RWPE2 (cell line): ENCODE measurements around the gene PRR30.

ENCODE experiments used
- ATAC-seq: fragments of 200-7000 bp; cut with Tn5 transposase; 3 replicates; pipeline ENCODE4 v1.9.1; 2021; ENCODE audit warnings: low read depth
- DNase-seq: peaks from one replicate; pipeline ENCODE4 v3.0.0-alpha.2; 2020; ENCODE audit warnings: low spot score
- H3K27ac ChIP-seq: fragments of 450-650 bp; 2 replicates; pipeline ENCODE4 v1.5.1; 2017; ENCODE audit warnings: mild to moderate bottlenecking; ENCODE audit not compliant: poor library complexity, severe bottlenecking
- H3K27me3 ChIP-seq: fragments of 250-450 bp; sonication (Bioruptor Pico); 2 replicates; pipeline ENCODE4 v1.5.1; 2021; ENCODE audit warnings: mild to moderate bottlenecking, moderate library complexity; ENCODE audit not compliant: insufficient read depth, poor library complexity, severe bottlenecking
- H3K36me3 ChIP-seq: fragments of 250-450 bp; sonication (Bioruptor Pico); 2 replicates; pipeline ENCODE4 v1.5.1; 2020; ENCODE audit warnings: low read depth, mild to moderate bottlenecking, moderate library complexity
- H3K4me1 ChIP-seq: fragments of 250-450 bp; sonication (Bioruptor Pico); 2 replicates; pipeline ENCODE4 v1.5.1; 2021; ENCODE audit warnings: mild to moderate bottlenecking, moderate library complexity; ENCODE audit not compliant: insufficient read depth, poor library complexity, severe bottlenecking
- H3K4me3 ChIP-seq: fragments of 250-450 bp; sonication (Bioruptor Pico); 2 replicates; pipeline ENCODE4 v1.5.1; 2021; ENCODE audit warnings: mild to moderate bottlenecking, moderate library complexity; ENCODE audit not compliant: severe bottlenecking
- H3K9me3 ChIP-seq: fragments of 250-450 bp; sonication (Bioruptor Pico); 2 replicates; pipeline ENCODE4 v1.5.1; 2021; ENCODE audit warnings: mild to moderate bottlenecking, moderate library complexity; ENCODE audit not compliant: severe bottlenecking
- CTCF ChIP-seq: fragments of 450-650 bp; IDR thresholded peaks from one replicate; pipeline ENCODE4 v1.5.1; 2017; ENCODE audit warnings: mild to moderate bottlenecking, moderate library complexity; ENCODE audit not compliant: poor library complexity, severe bottlenecking

PRR30 gene

DNA sequence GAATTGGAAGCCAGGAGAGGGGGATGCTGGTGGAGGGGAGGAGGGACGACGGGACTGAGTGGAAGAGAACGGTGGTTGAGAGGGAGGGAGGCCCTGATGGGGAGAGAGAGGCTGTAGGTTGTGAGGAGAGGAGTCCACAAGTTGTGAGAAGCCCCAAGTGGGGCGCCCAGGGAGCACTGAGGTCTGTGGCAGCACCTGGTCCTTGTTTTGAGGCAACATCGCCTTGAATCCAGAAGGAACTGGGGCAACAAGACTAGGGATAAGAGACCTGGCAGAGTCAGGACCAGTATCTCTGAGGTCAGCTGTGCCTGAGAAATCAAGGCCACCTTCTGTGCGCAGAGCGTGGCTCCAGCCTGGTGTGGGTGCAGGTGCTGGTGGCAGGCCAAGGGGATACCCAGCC lies 1.1 kb downstream of the PRR30 start:
- DNase-seq, result no peak
- Histone ChIP-seq H3K27me3 (no peaks in the 10 kb centered on the region), H3K4me3 (no peak overlapping the region), H3K36me3 (peaks cover 4% of the 10 kb centered on the region), H3K9me3 (no peaks in the 10 kb centered on the region), H3K27ac (no peak overlapping the region), H3K4me1 (peaks cover 5% of the 10 kb centered on the region)
- TF ChIP-seq CTCF, result no peak
- no peak for ATAC-seq

- Histone ChIP-seq H3K27ac (no peak overlapping the region), H3K4me1 (peaks cover 6% of the 10 kb centered on the region), H3K36me3 (peaks cover 10% of the 10 kb centered on the region), H3K27me3 (no peaks in the 10 kb centered on the region), H3K4me3 (no peak overlapping the region), H3K9me3 (no peaks in the 10 kb centered on the region)
- DNase-seq (no peak), ATAC-seq (no peak)
- no peak for TF ChIP-seq CTCF
Observed at GRCh38 chr2:27137322-27137935, 1.8 kb downstream of the PRR30 start.

DNA sequence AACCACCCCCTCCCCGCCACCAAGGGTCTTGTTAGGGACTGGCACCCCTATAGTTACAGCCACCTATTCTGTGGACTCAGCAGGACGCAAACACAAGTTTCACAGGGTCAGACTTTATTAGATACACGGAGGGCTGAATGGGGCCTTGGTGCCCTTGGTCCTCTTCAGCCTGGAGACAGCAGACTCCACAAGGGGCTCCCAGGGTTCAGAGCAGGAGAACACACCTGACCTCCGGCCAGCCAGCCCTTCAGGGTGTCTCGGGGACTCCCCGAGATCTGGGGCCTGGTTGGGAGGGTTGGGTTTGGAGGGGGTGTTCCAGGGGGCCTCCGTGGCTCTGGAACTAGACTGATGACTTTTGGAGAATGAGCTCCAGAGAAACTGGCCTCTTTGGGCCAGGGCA lies 2.5 kb downstream of the PRR30 start:
- H3K4me3 ChIP-seq, result no peak overlapping the region
- no peak for TF ChIP-seq CTCF
- no peak overlapping the region for H3K27ac ChIP-seq
- ATAC-seq (no peak), DNase-seq (no peak)
- H3K36me3 ChIP-seq, result peaks cover 17% of the 10 kb centered on the region
- H3K4me1 ChIP-seq, result peaks cover 6% of the 10 kb centered on the region
- no peaks in the 10 kb centered on the region for H3K27me3 ChIP-seq
- H3K9me3 ChIP-seq, result no peaks in the 10 kb centered on the region

DNA sequence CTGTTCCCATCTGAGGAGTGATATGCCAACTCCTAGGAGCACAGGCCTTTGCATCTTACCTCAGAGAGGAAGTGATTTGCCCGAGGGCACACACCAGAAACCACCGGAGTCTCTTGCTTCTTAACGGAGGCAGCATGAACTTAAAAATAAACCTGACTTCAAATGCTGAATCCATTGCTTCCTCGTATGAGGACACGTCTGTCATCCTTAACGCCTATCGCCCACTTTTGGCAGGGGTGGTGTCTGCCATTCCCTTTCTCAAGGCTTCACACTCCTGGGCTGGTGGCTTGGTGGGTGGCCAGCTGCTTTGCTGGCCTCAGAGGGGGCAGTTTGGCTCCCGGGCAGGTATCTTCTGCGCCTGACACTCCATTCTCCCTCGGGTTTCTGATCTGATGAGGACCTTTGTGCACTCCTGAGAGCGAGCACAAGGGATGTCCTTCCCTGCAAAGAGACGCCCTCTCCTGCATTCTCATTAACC lies 3.7 kb downstream of the PRR30 start:
- Histone ChIP-seq H3K4me3 (no peak overlapping the region), H3K27ac (no peak overlapping the region), H3K36me3 (peaks cover 27% of the 10 kb centered on the region), H3K4me1 (peaks cover 6% of the 10 kb centered on the region), H3K27me3 (no peaks in the 10 kb centered on the region), H3K9me3 (no peaks in the 10 kb centered on the region)
- DNase-seq (no peak), ATAC-seq (no peak)
- TF ChIP-seq CTCF, result no peak

DNA sequence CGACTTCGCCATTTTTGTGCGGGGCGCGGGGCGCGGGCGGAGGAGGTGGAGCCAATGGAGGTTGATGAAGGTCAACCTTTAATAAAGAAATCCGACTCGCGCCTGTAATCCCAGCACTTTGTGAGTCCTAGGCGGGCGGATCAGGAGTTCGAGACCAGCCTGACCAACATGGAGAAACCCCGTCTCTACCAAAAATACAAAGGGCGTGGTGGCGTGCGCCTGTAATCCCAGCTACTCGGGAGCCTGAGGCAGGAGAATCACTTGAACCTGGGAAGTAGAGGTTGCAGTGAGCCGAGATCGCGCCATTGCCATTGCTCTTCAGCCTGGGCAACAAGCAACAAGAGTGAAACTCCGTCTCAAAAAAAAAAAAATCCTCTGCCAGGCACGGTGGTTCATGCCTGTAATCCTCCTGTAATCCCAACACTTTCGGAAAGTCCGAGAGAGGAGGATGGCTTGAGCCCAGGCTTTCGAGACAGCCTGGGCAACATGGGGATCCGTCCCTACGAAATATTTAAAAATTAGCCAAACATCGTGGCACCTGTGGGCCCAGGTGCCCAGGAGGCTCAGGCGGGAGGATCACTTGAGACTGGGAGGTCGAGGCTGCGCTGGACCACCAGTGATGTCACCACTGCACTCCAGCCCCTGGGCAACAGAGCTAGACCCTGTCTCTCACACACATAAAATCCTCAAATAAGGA lies 4.3 kb downstream of the PRR30 start:
- H3K4me1 ChIP-seq, result peaks cover 6% of the 10 kb centered on the region
- no peak for ATAC-seq
- no peaks in the 10 kb centered on the region for H3K9me3 ChIP-seq
- H3K27me3 ChIP-seq, result no peaks in the 10 kb centered on the region
- peaks cover 27% of the 10 kb centered on the region for H3K36me3 ChIP-seq
- H3K4me3 ChIP-seq, result peak overlapping the region; percentile 64
- H3K27ac ChIP-seq, result no peak overlapping the region
- no peak for DNase-seq
- TF ChIP-seq CTCF, result no peak
